WTC11 (cell line): ENCODE data around the gene SH3GL1. TPM values are rescaled to one million over a fixed set of nuclear protein-coding genes. Genes with fewer than 3 reads are reported as not detected.

ENCODE experiments used
- ATAC-seq: fragments of 200-7000 bp; cut with Tn5 transposase; 2 replicates; pipeline ENCODE4 v1.10.0; 2021; ENCODE audit warnings: mild to moderate bottlenecking, moderate library complexity
- CTCF ChIA-PET: fragments of 300-600 bp; sonication (Branson Sonifier 250); formaldehyde crosslinking; loops from one replicate; lab custom pipeline; 2021; ENCODE audit warnings: antibody characterized with exemption; lab: Charles Lee
- POLR2A ChIA-PET: fragments of 350-600 bp; sonication (Branson Sonifier 250); formaldehyde crosslinking; loops from one replicate; lab custom pipeline; 2021; ENCODE audit warnings: antibody characterized with exemption; lab: Charles Lee
- DNase-seq: peaks from one replicate; pipeline ENCODE4 v3.0.0; 2021; ENCODE audit warnings: low spot score
- H3K27ac Mint-ChIP-seq: 2 replicates; pipeline ENCODE4 v1.8.0; 2021; ENCODE audit warnings: mixed read lengths
- H3K27me3 Mint-ChIP-seq: 2 replicates; pipeline ENCODE4 v1.8.0; 2021; ENCODE audit warnings: low read depth, mild to moderate bottlenecking, moderate library complexity, mixed read lengths
- H3K36me3 Mint-ChIP-seq: 2 replicates; pipeline ENCODE4 v1.8.0; 2021; ENCODE audit warnings: mixed read lengths
- H3K4me1 Mint-ChIP-seq: 2 replicates; pipeline ENCODE4 v1.8.0; 2022; ENCODE audit warnings: mixed read lengths
- H3K4me3 Mint-ChIP-seq: 2 replicates; pipeline ENCODE4 v1.8.0; 2021; ENCODE audit warnings: mild to moderate bottlenecking, moderate library complexity, mixed read lengths
- H3K9me3 Mint-ChIP-seq: 2 replicates; pipeline ENCODE4 v1.8.0; 2021; ENCODE audit warnings: mixed read lengths
- ATF2 ChIP-seq: sonication (generic); formaldehyde crosslinking; IDR thresholded peaks from 2 replicates; pipeline ENCODE4 v1.8.1; 2022; ENCODE audit warnings: low read depth, missing genetic modification reagents, borderline replicate concordance
- ATF3 ChIP-seq: sonication (generic); formaldehyde crosslinking; conservative IDR thresholded peaks from 2 replicates; pipeline ENCODE4 v1.8.1; 2022; ENCODE audit warnings: mild to moderate bottlenecking, missing genetic modification reagents
- E2F4 ChIP-seq: sonication (generic); formaldehyde crosslinking; IDR thresholded peaks from 2 replicates; pipeline ENCODE4 v1.8.1; 2022; ENCODE audit warnings: low read depth, mild to moderate bottlenecking, moderate library complexity, missing genetic modification reagents, borderline replicate concordance
- ELF4 ChIP-seq: sonication (generic); formaldehyde crosslinking; IDR thresholded peaks from 2 replicates; pipeline ENCODE4 v1.8.1; 2022; ENCODE audit warnings: low read depth, mild to moderate bottlenecking, moderate library complexity, missing genetic modification reagents
- ETV6 ChIP-seq: sonication (generic); formaldehyde crosslinking; IDR thresholded peaks from 2 replicates; pipeline ENCODE4 v1.8.1; 2022; ENCODE audit warnings: mild to moderate bottlenecking, missing genetic modification reagents
- FOXP1 ChIP-seq: sonication (generic); formaldehyde crosslinking; IDR thresholded peaks from 2 replicates; pipeline ENCODE4 v1.8.0; 2022; ENCODE audit warnings: missing genetic modification reagents, mild to moderate bottlenecking, moderate library complexity, borderline replicate concordance
- FOXP4 ChIP-seq: sonication (generic); formaldehyde crosslinking; IDR thresholded peaks from 2 replicates; pipeline ENCODE4 v1.8.0; 2022; ENCODE audit warnings: mild to moderate bottlenecking, missing genetic modification reagents
- GABPB1 ChIP-seq: sonication (generic); formaldehyde crosslinking; IDR thresholded peaks from 2 replicates; pipeline ENCODE4 v1.8.1; 2023; ENCODE audit warnings: mild to moderate bottlenecking, missing genetic modification reagents
- GTF2I ChIP-seq: fragments of 250-450 bp; sonication (Bioruptor Pico); conservative IDR thresholded peaks from 2 replicates; pipeline ENCODE4 v1.4.0; 2021; ENCODE audit warnings: mild to moderate bottlenecking
- HMGA2 ChIP-seq: fragments of 250-450 bp; sonication (Bioruptor Pico); IDR thresholded peaks from 2 replicates; pipeline ENCODE4 v1.4.0; 2021; ENCODE audit warnings: mild to moderate bottlenecking, moderate library complexity
- MXD4 ChIP-seq: fragments of 250-450 bp; sonication (Bioruptor Pico); IDR thresholded peaks from 2 replicates; pipeline ENCODE4 v1.8.0; 2021; ENCODE audit warnings: mild to moderate bottlenecking, moderate library complexity, borderline replicate concordance
- MYBL2 ChIP-seq: sonication (generic); formaldehyde crosslinking; IDR thresholded peaks from 2 replicates; pipeline ENCODE4 v1.8.1; 2023; ENCODE audit warnings: mild to moderate bottlenecking, moderate library complexity, missing genetic modification reagents
- NFYB ChIP-seq: sonication (generic); formaldehyde crosslinking; conservative IDR thresholded peaks from 2 replicates; pipeline ENCODE4 v1.8.0; 2022; ENCODE audit warnings: low read depth, missing genetic modification reagents
- NR2C2 ChIP-seq: sonication (generic); formaldehyde crosslinking; IDR thresholded peaks from 2 replicates; pipeline ENCODE4 v1.8.0; 2022; ENCODE audit warnings: mild to moderate bottlenecking, missing genetic modification reagents
- SMAD3 ChIP-seq: sonication (generic); formaldehyde crosslinking; IDR thresholded peaks from 2 replicates; pipeline ENCODE4 v1.8.0; 2022; ENCODE audit warnings: missing genetic modification reagents, mild to moderate bottlenecking, borderline replicate concordance
- TEAD1 ChIP-seq: sonication (generic); formaldehyde crosslinking; IDR thresholded peaks from 2 replicates; pipeline ENCODE4 v1.8.0; 2022; ENCODE audit warnings: mild to moderate bottlenecking, missing genetic modification reagents
- ZNF121 ChIP-seq: sonication (generic); formaldehyde crosslinking; IDR thresholded peaks from 2 replicates; pipeline ENCODE4 v1.8.0; 2023; ENCODE audit warnings: missing genetic modification reagents
- ZNF232 ChIP-seq: sonication (generic); formaldehyde crosslinking; IDR thresholded peaks from 2 replicates; pipeline ENCODE4 v1.8.0; 2022; ENCODE audit warnings: mild to moderate bottlenecking, missing genetic modification reagents
- ZNF317 ChIP-seq: sonication (generic); formaldehyde crosslinking; IDR thresholded peaks from 2 replicates; pipeline ENCODE4 v1.8.1; 2023; ENCODE audit warnings: low read depth, mild to moderate bottlenecking, moderate library complexity, missing genetic modification reagents, borderline replicate concordance
- ZNF396 ChIP-seq: fragments of 250-450 bp; sonication (Bioruptor Pico); IDR thresholded peaks from 2 replicates; pipeline ENCODE4 v1.8.0; 2021; ENCODE audit warnings: mild to moderate bottlenecking, moderate library complexity, borderline replicate concordance
- ZNF416 ChIP-seq: fragments of 250-450 bp; sonication (Bioruptor Pico); IDR thresholded peaks from 2 replicates; pipeline ENCODE4 v1.9.0; 2021; ENCODE audit warnings: mild to moderate bottlenecking, inconsistent platforms
- ZNF423 ChIP-seq: fragments of 250-450 bp; sonication (Bioruptor Pico); IDR thresholded peaks from 2 replicates; pipeline ENCODE4 v2.1.2; 2022; ENCODE audit warnings: mild to moderate bottlenecking, moderate library complexity
- ZNF671 ChIP-seq: fragments of 250-450 bp; sonication (Bioruptor Pico); IDR thresholded peaks from 2 replicates; pipeline ENCODE4 v1.8.0; 2021; ENCODE audit warnings: mild to moderate bottlenecking
- total RNA-seq: library from RNA; stranded (reverse); gene quantifications from 3 replicates; pipeline ENCODE4 v1.2.3, GENCODE V29; 2021
- TF ChIP-seq, protein P1 (sequence below): sonication (generic); formaldehyde crosslinking; IDR thresholded peaks from 2 replicates; pipeline ENCODE4 v1.8.0; 2022; ENCODE audit warnings: mild to moderate bottlenecking, missing genetic modification reagents
- TF ChIP-seq, protein P2 (sequence below): fragments of 250-450 bp; sonication (Bioruptor Pico); IDR thresholded peaks from 2 replicates; pipeline ENCODE4 v1.8.0; 2021; ENCODE audit warnings: mild to moderate bottlenecking
- TF ChIP-seq, protein P3 (sequence below): fragments of 250-450 bp; sonication (Bioruptor Pico); IDR thresholded peaks from 2 replicates; pipeline ENCODE4 v2.1.2; 2022; ENCODE audit warnings: mild to moderate bottlenecking, moderate library complexity
- TF ChIP-seq, protein P4 (sequence below): sonication (generic); formaldehyde crosslinking; IDR thresholded peaks from 2 replicates; pipeline ENCODE4 v1.8.0; 2022; ENCODE audit warnings: mild to moderate bottlenecking, missing genetic modification reagents

The SH3GL1 gene
- total RNA-seq, 1 experiment from 2014 or later = 109 TPM

DNA sequence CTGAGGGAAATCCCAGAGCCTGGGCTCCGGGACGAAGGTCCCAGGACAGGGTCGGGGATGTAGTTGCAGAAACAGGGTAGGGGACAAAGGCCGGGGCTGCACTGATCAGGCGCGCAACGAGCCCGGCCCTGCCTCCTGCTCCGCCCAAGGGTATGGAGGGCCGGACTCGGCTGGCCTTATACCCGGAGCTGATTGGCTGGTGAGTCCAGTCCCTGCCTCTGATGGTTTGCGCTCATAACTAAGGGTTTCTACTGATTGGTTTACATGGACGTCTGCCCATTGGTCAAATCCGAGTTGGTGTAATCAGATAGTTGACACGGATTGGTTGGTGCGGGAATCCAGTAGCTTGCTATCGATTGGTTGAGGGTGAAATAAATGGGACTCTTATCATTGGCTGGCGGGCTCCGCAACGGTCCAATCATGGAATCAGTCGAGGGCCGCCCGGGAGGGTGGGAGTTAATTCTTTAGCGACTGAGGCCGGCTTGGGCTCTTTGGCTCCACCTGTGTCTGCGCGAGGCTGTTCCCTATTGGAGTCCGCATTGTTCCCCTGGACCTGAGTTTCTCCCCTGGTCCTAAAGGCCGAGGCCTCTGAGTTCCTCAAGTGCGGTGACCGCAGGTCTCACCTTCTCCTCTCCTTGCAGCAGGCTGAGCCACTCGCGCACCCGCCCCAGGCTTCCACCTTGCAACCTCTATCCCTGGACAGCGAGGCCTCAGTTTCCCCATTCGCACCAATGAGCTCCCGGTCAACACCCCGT is 57.6 kb downstream of the SH3GL1 start:
- Mint-ChIP-seq H3K27me3 (peaks cover 12% of the 10 kb centered on the region), H3K4me3 (peak overlapping the region; percentile 85), H3K36me3 (peaks cover 18% of the 10 kb centered on the region), H3K9me3 (no peaks in the 10 kb centered on the region), H3K4me1 (peaks cover 15% of the 10 kb centered on the region), H3K27ac (peak overlapping the region; percentile 98)
- DNase-seq (peak; percentile 96), ATAC-seq (peak; percentile 93)
- ChIA-PET CTCF (interaction anchor here (0.5 to 5.7 kb wide), 36 partner anchors 9 to 355 kb away, joined by 3 to 111 read pairs (median 4); partner anchors contain the start of genes CHAF1A, FSD1, PLIN5 and SH3GL1), POLR2A (interaction anchor here (0.6 to 2.2 kb wide), 23 partner anchors 9 to 128 kb away, joined by 3 to 17 read pairs (median 5); partner anchors contain the start of genes CHAF1A, FSD1, SH3GL1 and YJU2)
- no peak for TF ChIP-seq GTF2I
- 0 out of 2 replicates have a peak, but pooled peaks have one; percentile 20 for TF ChIP-seq ZNF121 (CRISPR knock-in tag)
- TF ChIP-seq FOXP1 (CRISPR knock-in tag) = peak; percentile 55; the same call in 1 of the 2 replicates
- TF ChIP-seq HMGA2 (CRISPR knock-in tag) = peak; percentile 58; the same call in 1 of the 2 replicates
- peak; percentile 97 for TF ChIP-seq MXD4 (CRISPR knock-in tag)
- TF ChIP-seq, protein P1, sequence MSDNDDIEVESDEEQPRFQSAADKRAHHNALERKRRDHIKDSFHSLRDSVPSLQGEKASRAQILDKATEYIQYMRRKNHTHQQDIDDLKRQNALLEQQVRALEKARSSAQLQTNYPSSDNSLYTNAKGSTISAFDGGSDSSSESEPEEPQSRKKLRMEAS (CRISPR knock-in tag) = peak; percentile 56; the same call in 1 of the 2 replicates
- TF ChIP-seq TEAD1 (CRISPR knock-in tag) = 0 out of 2 replicates have a peak, but pooled peaks have one; percentile 31
- peak; percentile 70; the same call in 1 of the 2 replicates for TF ChIP-seq ZNF671
- peak; percentile 51; the same call in 1 of the 2 replicates for TF ChIP-seq MYBL2 (CRISPR knock-in tag)
- TF ChIP-seq ATF2 (CRISPR knock-in tag) = no peak
- TF ChIP-seq FOXP4 (CRISPR knock-in tag) = peak; percentile 49; the same call in 1 of the 2 replicates
- TF ChIP-seq, protein P2, sequence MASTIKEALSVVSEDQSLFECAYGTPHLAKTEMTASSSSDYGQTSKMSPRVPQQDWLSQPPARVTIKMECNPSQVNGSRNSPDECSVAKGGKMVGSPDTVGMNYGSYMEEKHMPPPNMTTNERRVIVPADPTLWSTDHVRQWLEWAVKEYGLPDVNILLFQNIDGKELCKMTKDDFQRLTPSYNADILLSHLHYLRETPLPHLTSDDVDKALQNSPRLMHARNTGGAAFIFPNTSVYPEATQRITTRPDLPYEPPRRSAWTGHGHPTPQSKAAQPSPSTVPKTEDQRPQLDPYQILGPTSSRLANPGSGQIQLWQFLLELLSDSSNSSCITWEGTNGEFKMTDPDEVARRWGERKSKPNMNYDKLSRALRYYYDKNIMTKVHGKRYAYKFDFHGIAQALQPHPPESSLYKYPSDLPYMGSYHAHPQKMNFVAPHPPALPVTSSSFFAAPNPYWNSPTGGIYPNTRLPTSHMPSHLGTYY (CRISPR knock-in tag) = peak; percentile 75; the same call in 1 of the 2 replicates
- peak; percentile 82 for TF ChIP-seq ZNF423 (CRISPR knock-in tag)
- peak; percentile 95 for TF ChIP-seq NFYB (CRISPR knock-in tag)
- TF ChIP-seq ZNF232 = 0 out of 2 replicates have a peak, but pooled peaks have one; percentile 26
- peak; percentile 48 for TF ChIP-seq ETV6
- no peak for TF ChIP-seq ZNF317 (CRISPR knock-in tag)
- no peak for TF ChIP-seq ELF4
- TF ChIP-seq GABPB1 = peak; percentile 53; the same call in 1 of the 2 replicates
- no peak for TF ChIP-seq NR2C2 (CRISPR knock-in tag)
- no peak for TF ChIP-seq E2F4 (CRISPR knock-in tag)
- TF ChIP-seq, protein P3, sequence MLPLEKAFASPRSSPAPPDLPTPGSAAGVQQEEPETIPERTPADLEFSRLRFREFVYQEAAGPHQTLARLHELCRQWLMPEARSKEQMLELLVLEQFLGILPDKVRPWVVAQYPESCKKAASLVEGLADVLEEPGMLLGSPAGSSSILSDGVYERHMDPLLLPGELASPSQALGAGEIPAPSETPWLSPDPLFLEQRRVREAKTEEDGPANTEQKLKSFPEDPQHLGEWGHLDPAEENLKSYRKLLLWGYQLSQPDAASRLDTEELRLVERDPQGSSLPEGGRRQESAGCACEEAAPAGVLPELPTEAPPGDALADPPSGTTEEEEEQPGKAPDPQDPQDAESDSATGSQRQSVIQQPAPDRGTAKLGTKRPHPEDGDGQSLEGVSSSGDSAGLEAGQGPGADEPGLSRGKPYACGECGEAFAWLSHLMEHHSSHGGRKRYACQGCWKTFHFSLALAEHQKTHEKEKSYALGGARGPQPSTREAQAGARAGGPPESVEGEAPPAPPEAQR (CRISPR knock-in tag) = peak; percentile 99
- TF ChIP-seq ZNF396 (CRISPR knock-in tag) = peak; percentile 92; the same call in 1 of the 2 replicates
- TF ChIP-seq, protein P4, sequence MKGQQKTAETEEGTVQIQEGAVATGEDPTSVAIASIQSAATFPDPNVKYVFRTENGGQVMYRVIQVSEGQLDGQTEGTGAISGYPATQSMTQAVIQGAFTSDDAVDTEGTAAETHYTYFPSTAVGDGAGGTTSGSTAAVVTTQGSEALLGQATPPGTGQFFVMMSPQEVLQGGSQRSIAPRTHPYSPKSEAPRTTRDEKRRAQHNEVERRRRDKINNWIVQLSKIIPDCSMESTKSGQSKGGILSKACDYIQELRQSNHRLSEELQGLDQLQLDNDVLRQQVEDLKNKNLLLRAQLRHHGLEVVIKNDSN (CRISPR knock-in tag) = peak; percentile 52
- TF ChIP-seq ZNF416 (CRISPR knock-in tag) = 0 out of 2 replicates have a peak, but pooled peaks have one; percentile 67
- 0 out of 2 replicates have a peak, but pooled peaks have one; percentile 47 for TF ChIP-seq SMAD3 (CRISPR knock-in tag)
- no peak for TF ChIP-seq ATF3 (CRISPR knock-in tag)
